ENCODE measurements around the gene FBXW5. TPM values are rescaled to one million over a fixed set of nuclear protein-coding genes. Genes with fewer than 3 reads are reported as not detected.

FBXW5 gene
- total RNA-seq, 2 experiments from 2014 or later = 63.3 to 89.6 TPM

DNA sequence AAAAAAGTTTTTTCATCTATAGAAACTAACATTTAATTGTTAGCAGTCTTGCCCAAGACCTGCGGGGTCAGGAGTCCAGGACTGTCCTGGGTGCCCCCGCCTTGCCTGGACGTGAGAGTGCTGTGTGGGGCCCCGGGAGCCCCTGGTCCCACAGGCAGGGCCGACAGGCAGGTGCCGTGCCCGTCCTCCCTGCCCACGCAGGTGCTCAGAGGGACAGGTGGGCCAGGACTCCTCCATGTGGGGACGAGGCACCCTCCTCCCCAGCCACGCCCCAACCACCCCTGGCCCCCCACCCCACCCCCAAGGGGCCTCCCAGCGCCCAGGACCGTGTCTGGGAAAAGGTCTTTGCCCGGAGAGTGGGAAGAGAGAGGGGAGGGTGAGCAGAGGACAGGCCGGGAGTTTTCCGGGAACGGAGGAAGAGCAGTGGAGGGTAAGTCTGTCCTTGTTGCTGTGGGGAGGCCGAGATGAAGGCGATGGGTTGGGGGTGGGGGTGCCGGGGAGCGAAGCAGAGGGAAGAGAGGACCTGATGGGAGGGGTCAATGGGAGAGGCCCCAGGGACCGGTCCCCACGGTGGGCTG lies 4.8 kb upstream of the FBXW5 start:
- Histone ChIP-seq H4K20me1 (ENCODE audit: insufficient read depth, low read length) (no peaks in the 10 kb centered on the region), H3K4me3 (ENCODE audit: low read depth, low read length, poor library complexity, severe bottlenecking) (peak overlapping the region; percentile 72), H3K79me2 (ENCODE audit: insufficient read depth, low read depth, low read length) (no peaks in the 10 kb centered on the region), H3K4me2 (ENCODE audit: low read length) (peak overlapping the region; percentile 97), H2AFZ (ENCODE audit: low read length) (0 out of 2 replicates have a peak overlapping the region, but pooled peaks have one; percentile 11), H3K36me3 (ENCODE audit: insufficient read depth, low read length) (no peaks in the 10 kb centered on the region), H3K9me3 (ENCODE audit: low read length) (no peaks in the 10 kb centered on the region), H3K27ac (ENCODE audit: low read depth, low read length, poor library complexity, severe bottlenecking) (peak overlapping the region; percentile 45), H3K9me2 (ENCODE audit: insufficient read depth, low read length) (no peaks in the 10 kb centered on the region), H3K4me1 (ENCODE audit: insufficient read depth, low read length, poor library complexity, severe bottlenecking) (peaks cover 28% of the 10 kb centered on the region)
- no peak for DNase-seq (ENCODE audit: low spot score)
- ChIA-PET CTCF (ENCODE audit: unreplicated experiment) (no interaction called here), POLR2A (no interaction called here)
- BruUV-seq (replicated peaks) = no TSS peak
- TF ChIP-seq EZH2phosphoT487 (IDR thresholded peaks at IDR 0.05; ENCODE audit: borderline replicate concordance, low read depth, low read length) = no peak
- TF ChIP-seq, protein P1, sequence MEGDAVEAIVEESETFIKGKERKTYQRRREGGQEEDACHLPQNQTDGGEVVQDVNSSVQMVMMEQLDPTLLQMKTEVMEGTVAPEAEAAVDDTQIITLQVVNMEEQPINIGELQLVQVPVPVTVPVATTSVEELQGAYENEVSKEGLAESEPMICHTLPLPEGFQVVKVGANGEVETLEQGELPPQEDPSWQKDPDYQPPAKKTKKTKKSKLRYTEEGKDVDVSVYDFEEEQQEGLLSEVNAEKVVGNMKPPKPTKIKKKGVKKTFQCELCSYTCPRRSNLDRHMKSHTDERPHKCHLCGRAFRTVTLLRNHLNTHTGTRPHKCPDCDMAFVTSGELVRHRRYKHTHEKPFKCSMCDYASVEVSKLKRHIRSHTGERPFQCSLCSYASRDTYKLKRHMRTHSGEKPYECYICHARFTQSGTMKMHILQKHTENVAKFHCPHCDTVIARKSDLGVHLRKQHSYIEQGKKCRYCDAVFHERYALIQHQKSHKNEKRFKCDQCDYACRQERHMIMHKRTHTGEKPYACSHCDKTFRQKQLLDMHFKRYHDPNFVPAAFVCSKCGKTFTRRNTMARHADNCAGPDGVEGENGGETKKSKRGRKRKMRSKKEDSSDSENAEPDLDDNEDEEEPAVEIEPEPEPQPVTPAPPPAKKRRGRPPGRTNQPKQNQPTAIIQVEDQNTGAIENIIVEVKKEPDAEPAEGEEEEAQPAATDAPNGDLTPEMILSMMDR (conservative IDR thresholded peaks at IDR 0.05; ENCODE audit: low read length) = no peak
- intact Hi-C loops (cut with micrococcal nuclease; ENCODE audit: unreplicated experiment) = no loop called here

DNA sequence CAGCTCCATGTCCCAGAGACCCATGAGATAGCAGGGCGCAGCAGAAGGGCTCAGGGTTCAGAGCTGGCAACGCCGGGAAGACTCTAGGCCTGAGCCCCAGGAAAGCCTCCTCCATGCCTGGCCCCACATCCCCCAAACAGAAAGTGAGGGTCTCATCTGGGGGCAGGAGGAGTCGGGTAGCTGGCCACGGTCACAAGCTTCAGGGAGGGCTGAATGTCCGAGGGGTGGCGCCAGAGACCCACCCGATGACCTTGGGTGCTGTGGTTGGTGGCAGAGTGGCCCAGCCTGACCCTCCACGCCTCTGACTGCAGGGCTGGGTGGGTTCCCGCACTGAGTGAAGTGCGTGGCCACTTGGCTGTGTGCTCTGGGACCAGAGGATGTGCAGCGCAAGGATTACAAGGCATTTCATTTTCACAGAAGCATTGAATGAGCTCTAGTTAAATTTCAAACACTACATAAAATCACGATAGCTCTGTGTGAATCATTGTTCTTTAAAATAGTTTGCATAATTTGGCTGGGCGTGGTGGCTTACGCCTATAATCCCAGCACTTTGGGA lies 3.5 kb upstream of the FBXW5 start:
- H2AFZ ChIP-seq (ENCODE audit: low read length) = no peak overlapping the region
- no peaks in the 10 kb centered on the region for H3K9me3 ChIP-seq (ENCODE audit: low read length)
- no peaks in the 10 kb centered on the region for H4K20me1 ChIP-seq (ENCODE audit: insufficient read depth, low read length)
- POLR2A ChIA-PET = interaction anchor here (0.7 to 1.9 kb wide), 3 partner anchors 87 to 170 kb away, joined by 3 to 6 read pairs (median 4); partner anchors contain the start of gene TMEM141
- no peak for TF ChIP-seq EZH2phosphoT487 (IDR thresholded peaks at IDR 0.05; ENCODE audit: borderline replicate concordance, low read depth, low read length)
- TF ChIP-seq, protein P1 (conservative IDR thresholded peaks at IDR 0.05; ENCODE audit: low read length) = peak; percentile 71
- H3K79me2 ChIP-seq (ENCODE audit: insufficient read depth, low read depth, low read length) = peaks cover 9% of the 10 kb centered on the region; the same call in 1 of the 2 replicates
- 0 out of 2 replicates have a peak, but pooled peaks cover 2% of the 10 kb centered on the region for H3K36me3 ChIP-seq (ENCODE audit: insufficient read depth, low read length)
- H3K4me1 ChIP-seq (ENCODE audit: insufficient read depth, low read length, poor library complexity, severe bottlenecking) = peaks cover 33% of the 10 kb centered on the region
- H3K9me2 ChIP-seq (ENCODE audit: insufficient read depth, low read length) = no peaks in the 10 kb centered on the region
- no TSS peak for BruUV-seq (replicated peaks)
- intact Hi-C loops (cut with micrococcal nuclease; ENCODE audit: unreplicated experiment) = no loop called here
- H3K4me2 ChIP-seq (ENCODE audit: low read length) = no peak overlapping the region
- H3K4me3 ChIP-seq (ENCODE audit: low read depth, low read length, poor library complexity, severe bottlenecking) = no peak overlapping the region
- CTCF ChIA-PET (ENCODE audit: unreplicated experiment) = interaction anchor here (0.6 to 1.9 kb wide), 5 partner anchors 30 to 321 kb away, joined by 3 to 8 read pairs (median 3); no protein-coding TSS in a partner anchor
- peak; percentile 48 for DNase-seq (ENCODE audit: low spot score)
- no peak overlapping the region for H3K27ac ChIP-seq (ENCODE audit: low read depth, low read length, poor library complexity, severe bottlenecking)
